MV-4-11 (cell line): Measurements from ENCODE around the gene SSTR4.

Experiments
- DNase-seq: peaks from one replicate; lab custom pipeline; 2025; lab: John Stamatoyannopoulos, UW

SSTR4 gene

GRCh38 chr20:23065266-23066201 lies 30.4 kb downstream of the SSTR4 start:
- DNase-seq = no peak

- DNase-seq = no peak
Measured at GRCh38 chr20:23066772-23067171, 31.7 kb downstream of the SSTR4 start.

- DNase-seq = no peak
Measured at GRCh38 chr20:23068283-23068682, 33.2 kb downstream of the SSTR4 start.

- no peak for DNase-seq
Measured at GRCh38 chr20:23069108-23069507, 34.0 kb downstream of the SSTR4 start.

GRCh38 chr20:23071398-23071797 lies 36.3 kb downstream of the SSTR4 start:
- DNase-seq = no peak

- no peak for DNase-seq
Measured at GRCh38 chr20:23071996-23072395, 36.9 kb downstream of the SSTR4 start.

- no peak for DNase-seq
Measured at GRCh38 chr20:23072892-23073586, 37.9 kb downstream of the SSTR4 start.

- DNase-seq = no peak
Measured at GRCh38 chr20:23074052-23074451, 38.9 kb downstream of the SSTR4 start.

GRCh38 chr20:23077277-23077676 lies 42.2 kb downstream of the SSTR4 start:
- no peak for DNase-seq

GRCh38 chr20:23078351-23079015 lies 43.4 kb downstream of the SSTR4 start:
- peak; percentile 82 for DNase-seq

GRCh38 chr20:23079016-23079351 lies 43.9 kb downstream of the SSTR4 start:
- DNase-seq = no peak

GRCh38 chr20:23079926-23080325 lies 44.8 kb downstream of the SSTR4 start:
- no peak for DNase-seq

- DNase-seq = peak; percentile 89
Measured at GRCh38 chr20:23080521-23080920, 45.4 kb downstream of the SSTR4 start.

- DNase-seq = peak; percentile 55
Measured at GRCh38 chr20:23081263-23081819, 46.2 kb downstream of the SSTR4 start.

- DNase-seq = no peak
Measured at GRCh38 chr20:23082846-23083552, 47.9 kb downstream of the SSTR4 start.

- DNase-seq = no peak
Measured at GRCh38 chr20:23083553-23084220, 48.6 kb downstream of the SSTR4 start.

- no peak for DNase-seq
Measured at GRCh38 chr20:23084282-23084844, 49.3 kb downstream of the SSTR4 start.

- DNase-seq = no peak
Measured at GRCh38 chr20:23084845-23085365, 49.8 kb downstream of the SSTR4 start.

GRCh38 chr20:23085436-23086055 lies 50.4 kb downstream of the SSTR4 start:
- DNase-seq = no peak

GRCh38 chr20:23086056-23086566 lies 51.0 kb downstream of the SSTR4 start, which contains the start of gene CD93:
Gene CD93 (minus strand): TSS chr20:23086324. CDS start chr20:23086192, 132 bp downstream.
- no peak for DNase-seq
